Skin epidermis (tissue), 12 donors: Measurements from ENCODE around the gene PCSK4.
"Not testable (repeated sequence)": the region's sequence is repeated elsewhere in the genome, so short reads cannot be mapped to it uniquely, and the experiment has no call there.

ENCODE experiments used
- H3K27ac ChIP-seq, 21 experiments: fragments of 200-600 bp; sonication (generic) in 11 of 21; one replicate each; pipeline ENCODE4 v1.5.0; 2020; ENCODE audit warnings: mild to moderate bottlenecking in 3 of 21, inconsistent platforms in 2 of 21, moderate library complexity in 2 of 21
- H3K4me3 ChIP-seq, 7 experiments: fragments of 200-600 bp; sonication (generic) in 2 of 7; one replicate each; pipeline ENCODE4 v1.5.0; 2020; ENCODE audit warnings: inconsistent platforms in 2 of 7, mild to moderate bottlenecking in 2 of 7, moderate library complexity in 1 of 7

The PCSK4 gene

GRCh38 chr19:1492474-1493006 is 2.4 kb upstream of the PCSK4 start:
- H3K27ac ChIP-seq: no peak overlapping the region

GRCh38 chr19:1491849-1492170 is 1.7 kb upstream of the PCSK4 start:
- peak overlapping the region in 4 of 7 experiments; percentile 40 to 61 (median 50) for H3K4me3 ChIP-seq
- H3K27ac ChIP-seq: no peak overlapping the region

More at GRCh38 chr19:1492474-1493006, 2.4 kb upstream of the PCSK4 start:
- H3K4me3 ChIP-seq: no peak overlapping the region

GRCh38 chr19:1491114-1491848 is 1.1 kb upstream of the PCSK4 start, which contains the start of gene REEP6:
Gene REEP6, plus strand, starts transcription at chr19:1491181. Its CDS starts 89 bp downstream, at chr19:1491270.
- Histone ChIP-seq H3K27ac (peak within 1 kb of the TSS in 17 of 21 experiments; percentile 24 to 71 (median 52)), H3K4me3 (peak within 1 kb of the TSS; percentile 31 to 61 (median 45))

GRCh38 chr19:1489463-1490310 is 463 bp downstream of the PCSK4 start:
- Histone ChIP-seq H3K27ac (peak overlapping the region in 17 of 21 experiments; percentile 24 to 71 (median 52)), H3K4me3 (peak overlapping the region; percentile 31 to 61 (median 45))

GRCh38 chr19:1488282-1488601 is 1.9 kb downstream of the PCSK4 start:
- H3K4me3 ChIP-seq: no peak overlapping the region
- H3K27ac ChIP-seq: no peak overlapping the region

- Histone ChIP-seq H3K27ac (no peak overlapping the region), H3K4me3 (no peak overlapping the region)
These were observed 2.4 kb downstream of the PCSK4 start for GRCh38 chr19:1487576-1488281.

GRCh38 chr19:1486720-1487575 is 3.2 kb downstream of the PCSK4 start:
- H3K4me3 ChIP-seq: no peak overlapping the region
- H3K27ac ChIP-seq: no peak overlapping the region

GRCh38 chr19:1483979-1484428 is 6.1 kb downstream of the PCSK4 start:
- H3K27ac ChIP-seq: no peak overlapping the region
- no peak overlapping the region for H3K4me3 ChIP-seq

- no peak overlapping the region for H3K4me3 ChIP-seq
- H3K27ac ChIP-seq: no peak overlapping the region
These were observed 6.8 kb downstream of the PCSK4 start for GRCh38 chr19:1483131-1483978.

GRCh38 chr19:1482361-1483130 is 7.6 kb downstream of the PCSK4 start:
- Histone ChIP-seq H3K4me3 (no peak overlapping the region), H3K27ac (no peak overlapping the region)

GRCh38 chr19:1481893-1482360 is 8.2 kb downstream of the PCSK4 start:
- no peak overlapping the region for H3K27ac ChIP-seq
- no peak overlapping the region for H3K4me3 ChIP-seq

GRCh38 chr19:1481224-1481892 is 8.8 kb downstream of the PCSK4 start:
- Histone ChIP-seq H3K27ac (no peak overlapping the region), H3K4me3 (no peak overlapping the region)

GRCh38 chr19:1478934-1479707 is 11.0 kb downstream of the PCSK4 start, which contains the start of gene C19orf25:
Gene C19orf25, minus strand, starts transcription at chr19:1479215. Its CDS starts 312 bp downstream, at chr19:1478903.
- Histone ChIP-seq H3K4me3 (peak within 1 kb of the TSS; percentile 64 to 100 (median 98)), H3K27ac (peak within 1 kb of the TSS; percentile 45 to 92 (median 85))

- not testable (repeated sequence) for H3K4me3 ChIP-seq, H3K27ac ChIP-seq
These were observed 13.1 kb downstream of the PCSK4 start for GRCh38 chr19:1477056-1477455.

- Histone ChIP-seq H3K4me3 (no peak overlapping the region), H3K27ac (no peak overlapping the region)
These were observed 14.3 kb downstream of the PCSK4 start for GRCh38 chr19:1475751-1476437.
